Measurements from ENCODE around the gene TIAM2.
A peak's percentile ranks its signal among the peaks of the same experiment; 100 is the strongest.
"Not testable (repeated sequence)": the region's sequence is repeated elsewhere in the genome, so short reads cannot be mapped to it uniquely, and the experiment has no call there.

TIAM2 gene

DNA sequence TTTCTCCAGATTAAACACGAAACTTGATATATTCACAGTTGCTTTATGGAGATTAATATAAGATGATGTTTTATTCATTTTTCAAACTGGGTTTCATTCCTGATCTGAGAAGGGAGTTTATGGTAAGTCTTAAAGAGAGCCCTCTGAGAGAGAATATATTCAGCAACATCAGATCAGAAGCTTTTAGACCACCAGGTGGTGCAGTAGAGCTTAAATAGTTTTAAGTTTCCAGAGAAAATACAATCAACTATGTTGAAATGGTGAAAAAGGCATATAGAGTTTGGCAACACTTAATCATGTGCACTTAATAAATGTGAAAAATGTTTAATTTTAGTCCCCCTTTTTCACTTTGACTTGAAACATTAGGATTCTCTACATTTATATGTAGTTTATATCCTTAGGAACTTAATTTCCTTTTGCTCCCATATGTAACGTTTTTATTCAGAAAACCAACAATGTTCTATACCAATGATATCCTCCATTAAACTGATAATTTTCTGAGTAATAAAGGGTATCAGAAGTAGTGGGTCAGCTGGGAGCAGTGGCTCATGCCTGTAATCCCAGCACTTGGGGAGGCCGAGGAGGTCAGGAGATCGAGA lies 182.3 kb downstream of the TIAM2 start:
- no peak for DNase-seq (ENCODE audit: extremely low spot score)
- ChIA-PET POLR2A (no interaction called here), CTCF (interaction anchor here (0.9 to 3.7 kb wide), 37 partner anchors 8 to 502 kb away, joined by 3 to 71 read pairs (median 4); no protein-coding TSS in a partner anchor)
- TF ChIP-seq, protein P1, sequence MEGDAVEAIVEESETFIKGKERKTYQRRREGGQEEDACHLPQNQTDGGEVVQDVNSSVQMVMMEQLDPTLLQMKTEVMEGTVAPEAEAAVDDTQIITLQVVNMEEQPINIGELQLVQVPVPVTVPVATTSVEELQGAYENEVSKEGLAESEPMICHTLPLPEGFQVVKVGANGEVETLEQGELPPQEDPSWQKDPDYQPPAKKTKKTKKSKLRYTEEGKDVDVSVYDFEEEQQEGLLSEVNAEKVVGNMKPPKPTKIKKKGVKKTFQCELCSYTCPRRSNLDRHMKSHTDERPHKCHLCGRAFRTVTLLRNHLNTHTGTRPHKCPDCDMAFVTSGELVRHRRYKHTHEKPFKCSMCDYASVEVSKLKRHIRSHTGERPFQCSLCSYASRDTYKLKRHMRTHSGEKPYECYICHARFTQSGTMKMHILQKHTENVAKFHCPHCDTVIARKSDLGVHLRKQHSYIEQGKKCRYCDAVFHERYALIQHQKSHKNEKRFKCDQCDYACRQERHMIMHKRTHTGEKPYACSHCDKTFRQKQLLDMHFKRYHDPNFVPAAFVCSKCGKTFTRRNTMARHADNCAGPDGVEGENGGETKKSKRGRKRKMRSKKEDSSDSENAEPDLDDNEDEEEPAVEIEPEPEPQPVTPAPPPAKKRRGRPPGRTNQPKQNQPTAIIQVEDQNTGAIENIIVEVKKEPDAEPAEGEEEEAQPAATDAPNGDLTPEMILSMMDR (IDR thresholded peaks at IDR 0.05; ENCODE audit: control extremely low read depth, extremely low read depth, low read depth, missing control alignments) = peak; percentile 62

DNA sequence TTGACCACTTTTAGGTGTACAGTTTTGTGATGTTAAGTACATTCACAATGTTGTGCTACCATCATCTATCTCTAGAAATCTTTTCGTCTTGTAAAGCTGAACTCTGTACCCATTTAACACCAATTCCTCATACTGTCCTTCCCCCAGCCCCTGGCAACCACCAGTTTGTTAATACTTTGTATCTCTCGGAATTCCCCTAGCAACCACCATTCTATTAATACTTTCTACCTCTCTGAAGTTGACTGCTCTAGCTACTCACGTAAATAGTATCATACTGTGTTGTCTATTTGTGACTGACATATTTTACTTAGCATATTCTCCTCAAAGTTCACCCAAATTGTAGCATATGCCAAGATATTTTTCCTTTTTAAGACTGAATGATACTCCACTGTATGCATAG lies 186.4 kb downstream of the TIAM2 start:
- DNase-seq (ENCODE audit: extremely low spot score) = peak; percentile 49
- TF ChIP-seq, protein P1 (IDR thresholded peaks at IDR 0.05; ENCODE audit: control extremely low read depth, extremely low read depth, low read depth, missing control alignments) = no peak
- POLR2A ChIA-PET = no interaction called here
- CTCF ChIA-PET = interaction anchor here (0.6 to 1.4 kb wide), 5 partner anchors 10 to 252 kb away, joined by 3 to 10 read pairs (median 3); no protein-coding TSS in a partner anchor

DNA sequence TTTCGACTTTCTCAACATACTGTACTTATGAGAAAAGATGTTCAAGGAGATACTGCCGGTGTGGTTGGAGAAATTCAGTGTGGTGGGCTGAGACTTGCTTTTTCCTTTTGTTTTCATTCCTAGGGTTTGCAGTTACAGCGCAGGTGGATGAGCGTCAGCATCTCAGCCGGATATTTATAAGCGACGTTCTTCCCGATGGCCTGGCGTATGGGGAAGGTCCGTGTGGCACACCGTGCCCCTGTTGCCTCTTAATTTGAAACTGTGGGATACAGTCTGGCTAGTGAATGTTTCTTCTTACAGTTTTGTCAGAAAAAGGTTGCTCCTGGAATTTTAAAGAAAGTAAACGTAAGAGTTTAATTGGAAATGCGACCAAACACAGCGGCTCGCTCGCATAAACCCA lies 187.0 kb downstream of the TIAM2 start:
- TF ChIP-seq, protein P1 (IDR thresholded peaks at IDR 0.05; ENCODE audit: control extremely low read depth, extremely low read depth, low read depth, missing control alignments) = no peak
- ChIA-PET POLR2A (interaction anchor here (0.7 to 1.1 kb wide), 3 partner anchors 9 to 11 kb away, joined by 3 to 4 read pairs (median 3); no protein-coding TSS in a partner anchor), CTCF (interaction anchor here (1.0 to 1.8 kb wide), 4 partner anchors 15 to 253 kb away, joined by 3 to 10 read pairs (median 4); no protein-coding TSS in a partner anchor)
- DNase-seq (ENCODE audit: extremely low spot score) = no peak

GRCh38 chr6:155183095-155183494 lies 188.0 kb downstream of the TIAM2 start:
- peak; percentile 33 for DNase-seq (ENCODE audit: extremely low spot score)
- ChIA-PET CTCF (interaction anchor here (0.7 to 1.9 kb wide), 7 partner anchors 14 to 255 kb away, joined by 3 to 8 read pairs (median 3); no protein-coding TSS in a partner anchor), POLR2A (interaction anchor here (0.8 to 1.1 kb wide), 2 partner anchors 8 to 12 kb away, joined by 3 to 4 read pairs; no protein-coding TSS in a partner anchor)
- TF ChIP-seq, protein P1 (IDR thresholded peaks at IDR 0.05; ENCODE audit: control extremely low read depth, extremely low read depth, low read depth, missing control alignments) = no peak

- DNase-seq (ENCODE audit: extremely low spot score) = not testable (repeated sequence)
- ChIA-PET POLR2A (interaction anchor here (0.7 kb wide), 1 partner anchor 17 kb away, joined by 5 read pairs; no protein-coding TSS in a partner anchor), CTCF (interaction anchor here (1.0 to 2.8 kb wide), 3 partner anchors 8 to 92 kb away, joined by 4 to 8 read pairs (median 5); no protein-coding TSS in a partner anchor)
These were observed 189.9 kb downstream of the TIAM2 start for GRCh38 chr6:155185041-155185440.

DNA sequence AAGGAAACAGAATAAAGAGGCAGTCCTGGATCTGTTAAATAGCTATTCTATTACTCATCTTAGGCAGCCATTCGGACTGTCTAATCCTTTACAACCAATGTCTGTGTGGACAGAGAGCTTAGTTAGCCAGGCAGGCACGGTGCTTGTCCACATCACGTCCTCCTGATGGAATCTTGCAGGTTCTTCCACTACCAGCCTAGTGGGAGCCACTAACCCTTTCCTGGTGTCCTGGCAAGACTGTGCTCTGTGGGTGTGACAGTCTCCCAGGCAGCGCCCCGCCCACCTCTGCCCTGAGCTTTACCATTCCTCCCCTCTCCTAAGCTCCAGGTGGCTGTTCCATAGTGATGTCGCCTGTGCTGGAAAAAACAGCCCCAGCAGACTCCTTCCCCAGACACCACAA lies 190.4 kb downstream of the TIAM2 start:
- DNase-seq (ENCODE audit: extremely low spot score) = no peak
- CTCF ChIA-PET = interaction anchor here (1.0 to 2.8 kb wide), 3 partner anchors 8 to 62 kb away, joined by 3 to 8 read pairs (median 5); no protein-coding TSS in a partner anchor
- TF ChIP-seq, protein P1 (IDR thresholded peaks at IDR 0.05; ENCODE audit: control extremely low read depth, extremely low read depth, low read depth, missing control alignments) = no peak
- POLR2A ChIA-PET = no interaction called here
